Osteocyte (in vitro differentiated cells): Measurements from ENCODE around the gene SPNS1. TPM values are rescaled to one million over a fixed set of nuclear protein-coding genes. Genes with fewer than 3 reads are reported as not detected.

ENCODE experiments used
- DNase-seq: peaks from one replicate; pipeline ENCODE4 v3.0.0; 2021; ENCODE audit warnings: mixed read lengths; ENCODE audit not compliant: unreplicated experiment; ENCODE audit errors: extremely low spot score
- H3K27ac Mint-ChIP-seq: one replicate; pipeline ENCODE4 v1.8.0; 2021; ENCODE audit warnings: mild to moderate bottlenecking, mixed read lengths; ENCODE audit not compliant: unreplicated experiment
- H3K27me3 Mint-ChIP-seq: one replicate; pipeline ENCODE4 v1.8.0; 2021; ENCODE audit warnings: mixed read lengths; ENCODE audit not compliant: unreplicated experiment
- H3K36me3 Mint-ChIP-seq: one replicate; pipeline ENCODE4 v1.8.0; 2021; ENCODE audit warnings: mixed read lengths; ENCODE audit not compliant: unreplicated experiment
- H3K4me1 Mint-ChIP-seq: one replicate; pipeline ENCODE4 v1.8.0; 2021; ENCODE audit warnings: mixed read lengths; ENCODE audit not compliant: unreplicated experiment
- H3K4me3 Mint-ChIP-seq: one replicate; pipeline ENCODE4 v1.8.0; 2021; ENCODE audit warnings: mild to moderate bottlenecking, moderate library complexity, mixed read lengths; ENCODE audit not compliant: unreplicated experiment
- H3K9me3 Mint-ChIP-seq: one replicate; pipeline ENCODE4 v1.8.0; 2021; ENCODE audit warnings: mixed read lengths; ENCODE audit not compliant: unreplicated experiment
- total RNA-seq: library from RNA; stranded (reverse); gene quantifications from 2 replicates; pipeline ENCODE4 v1.2.1, GENCODE V29; 2021
- TF ChIP-seq, protein P1 (sequence below): fragments of 200-600 bp; sonication (generic); IDR thresholded peaks from 2 replicates; pipeline ENCODE4 v1.5.0; 2021; ENCODE audit warnings: antibody characterized with exemption, mild to moderate bottlenecking, moderate library complexity

SPNS1 gene
- total RNA-seq, 1 donor from 2014 or later = 96.6 TPM

DNA sequence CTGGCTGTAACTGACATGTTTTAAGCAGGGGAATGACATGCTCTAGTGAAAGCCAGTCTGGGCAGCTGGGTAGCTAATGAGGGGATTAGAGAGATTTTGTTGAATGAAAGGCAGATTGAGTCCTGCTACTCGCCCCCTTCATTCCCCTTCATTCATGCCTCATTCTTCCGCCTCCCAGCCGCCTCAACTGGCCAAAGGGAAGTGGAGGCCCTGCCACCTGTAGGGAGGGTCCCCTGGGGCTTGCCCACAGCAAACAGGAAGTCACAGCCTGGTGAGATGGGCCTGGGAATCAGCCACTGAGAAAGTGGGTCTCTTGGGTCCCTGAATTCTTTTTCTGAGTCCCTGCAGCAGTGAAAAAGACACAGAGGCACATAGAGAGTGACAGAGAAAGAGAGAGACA lies 43.9 kb upstream of the SPNS1 start:
- Mint-ChIP-seq H3K9me3 (no peaks in the 10 kb centered on the region), H3K4me1 (peaks cover 4% of the 10 kb centered on the region), H3K4me3 (no peak overlapping the region), H3K36me3 (no peaks in the 10 kb centered on the region), H3K27me3 (no peaks in the 10 kb centered on the region), H3K27ac (no peak overlapping the region)
- DNase-seq = no peak
- TF ChIP-seq, protein P1, sequence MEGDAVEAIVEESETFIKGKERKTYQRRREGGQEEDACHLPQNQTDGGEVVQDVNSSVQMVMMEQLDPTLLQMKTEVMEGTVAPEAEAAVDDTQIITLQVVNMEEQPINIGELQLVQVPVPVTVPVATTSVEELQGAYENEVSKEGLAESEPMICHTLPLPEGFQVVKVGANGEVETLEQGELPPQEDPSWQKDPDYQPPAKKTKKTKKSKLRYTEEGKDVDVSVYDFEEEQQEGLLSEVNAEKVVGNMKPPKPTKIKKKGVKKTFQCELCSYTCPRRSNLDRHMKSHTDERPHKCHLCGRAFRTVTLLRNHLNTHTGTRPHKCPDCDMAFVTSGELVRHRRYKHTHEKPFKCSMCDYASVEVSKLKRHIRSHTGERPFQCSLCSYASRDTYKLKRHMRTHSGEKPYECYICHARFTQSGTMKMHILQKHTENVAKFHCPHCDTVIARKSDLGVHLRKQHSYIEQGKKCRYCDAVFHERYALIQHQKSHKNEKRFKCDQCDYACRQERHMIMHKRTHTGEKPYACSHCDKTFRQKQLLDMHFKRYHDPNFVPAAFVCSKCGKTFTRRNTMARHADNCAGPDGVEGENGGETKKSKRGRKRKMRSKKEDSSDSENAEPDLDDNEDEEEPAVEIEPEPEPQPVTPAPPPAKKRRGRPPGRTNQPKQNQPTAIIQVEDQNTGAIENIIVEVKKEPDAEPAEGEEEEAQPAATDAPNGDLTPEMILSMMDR = no peak

DNA sequence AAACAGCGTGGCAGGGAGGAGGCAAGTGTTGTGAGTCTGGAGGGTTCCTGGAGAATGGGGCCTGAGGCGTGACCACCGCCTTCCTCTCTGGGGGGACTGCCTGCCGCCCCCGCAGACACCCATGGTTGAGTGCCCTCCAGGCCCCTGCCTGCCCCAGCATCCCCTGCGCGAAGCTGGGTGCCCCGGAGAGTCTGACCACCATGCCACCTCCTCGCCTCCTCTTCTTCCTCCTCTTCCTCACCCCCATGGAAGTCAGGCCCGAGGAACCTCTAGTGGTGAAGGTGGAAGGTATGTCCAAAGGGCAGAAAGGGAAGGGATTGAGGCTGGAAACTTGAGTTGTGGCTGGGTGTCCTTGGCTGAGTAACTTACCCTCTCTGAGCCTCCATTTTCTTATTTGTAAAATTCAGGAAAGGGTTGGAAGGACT lies 42.8 kb upstream of the SPNS1 start, which contains the start of gene CD19:
Gene CD19, plus strand, starts transcription at position 171 of the 425 bp plus-strand sequence. Its CDS starts 30 bp downstream, at position 201.
- TF ChIP-seq, protein P1 = no peak
- H3K36me3 Mint-ChIP-seq = no peaks in the 10 kb centered on the region
- H3K27ac Mint-ChIP-seq = no peak within 1 kb of the TSS
- no peak within 1 kb of the TSS for H3K4me3 Mint-ChIP-seq
- no peaks in the 10 kb centered on the region for H3K9me3 Mint-ChIP-seq
- no peaks in the 10 kb centered on the region for H3K4me1 Mint-ChIP-seq
- H3K27me3 Mint-ChIP-seq = no peaks in the 10 kb centered on the region
- no peak for DNase-seq

DNA sequence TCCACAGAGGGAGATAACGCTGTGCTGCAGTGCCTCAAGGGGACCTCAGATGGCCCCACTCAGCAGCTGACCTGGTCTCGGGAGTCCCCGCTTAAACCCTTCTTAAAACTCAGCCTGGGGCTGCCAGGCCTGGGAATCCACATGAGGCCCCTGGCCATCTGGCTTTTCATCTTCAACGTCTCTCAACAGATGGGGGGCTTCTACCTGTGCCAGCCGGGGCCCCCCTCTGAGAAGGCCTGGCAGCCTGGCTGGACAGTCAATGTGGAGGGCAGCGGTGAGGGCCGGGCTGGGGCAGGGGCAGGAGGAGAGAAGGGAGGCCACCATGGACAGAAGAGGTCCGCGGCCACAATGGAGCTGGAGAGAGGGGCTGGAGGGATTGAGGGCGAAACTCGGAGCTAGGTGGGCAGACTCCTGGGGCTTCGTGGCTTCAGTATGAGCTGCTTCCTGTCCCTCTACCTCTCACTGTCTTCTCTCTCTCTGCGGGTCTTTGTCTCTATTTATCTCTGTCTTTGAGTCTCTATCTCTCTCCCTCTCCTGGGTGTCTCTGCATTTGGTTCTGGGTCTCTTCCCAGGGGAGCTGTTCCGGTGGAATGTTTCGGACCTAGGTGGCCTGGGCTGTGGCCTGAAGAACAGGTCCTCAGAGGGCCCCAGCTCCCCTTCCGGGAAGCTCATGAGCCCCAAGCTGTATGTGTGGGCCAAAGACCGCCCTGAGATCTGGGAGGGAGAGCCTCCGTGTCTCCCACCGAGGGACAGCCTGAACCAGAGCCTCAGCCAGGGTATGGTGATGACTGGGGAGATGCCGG lies 42.0 kb upstream of the SPNS1 start:
- Mint-ChIP-seq H3K4me3 (no peak overlapping the region), H3K27me3 (no peaks in the 10 kb centered on the region), H3K27ac (no peak overlapping the region), H3K4me1 (no peaks in the 10 kb centered on the region), H3K9me3 (no peaks in the 10 kb centered on the region), H3K36me3 (no peaks in the 10 kb centered on the region)
- no peak for DNase-seq
- TF ChIP-seq, protein P1 = no peak

DNA sequence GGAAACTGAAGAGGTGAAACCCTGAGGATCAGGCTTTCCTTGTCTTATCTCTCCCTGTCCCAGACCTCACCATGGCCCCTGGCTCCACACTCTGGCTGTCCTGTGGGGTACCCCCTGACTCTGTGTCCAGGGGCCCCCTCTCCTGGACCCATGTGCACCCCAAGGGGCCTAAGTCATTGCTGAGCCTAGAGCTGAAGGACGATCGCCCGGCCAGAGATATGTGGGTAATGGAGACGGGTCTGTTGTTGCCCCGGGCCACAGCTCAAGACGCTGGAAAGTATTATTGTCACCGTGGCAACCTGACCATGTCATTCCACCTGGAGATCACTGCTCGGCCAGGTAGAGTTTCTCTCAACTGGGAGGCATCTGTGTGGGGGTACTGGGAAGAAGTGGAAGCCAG lies 41.4 kb upstream of the SPNS1 start:
- no peaks in the 10 kb centered on the region for H3K36me3 Mint-ChIP-seq
- H3K27me3 Mint-ChIP-seq = no peaks in the 10 kb centered on the region
- H3K4me1 Mint-ChIP-seq = no peaks in the 10 kb centered on the region

DNA sequence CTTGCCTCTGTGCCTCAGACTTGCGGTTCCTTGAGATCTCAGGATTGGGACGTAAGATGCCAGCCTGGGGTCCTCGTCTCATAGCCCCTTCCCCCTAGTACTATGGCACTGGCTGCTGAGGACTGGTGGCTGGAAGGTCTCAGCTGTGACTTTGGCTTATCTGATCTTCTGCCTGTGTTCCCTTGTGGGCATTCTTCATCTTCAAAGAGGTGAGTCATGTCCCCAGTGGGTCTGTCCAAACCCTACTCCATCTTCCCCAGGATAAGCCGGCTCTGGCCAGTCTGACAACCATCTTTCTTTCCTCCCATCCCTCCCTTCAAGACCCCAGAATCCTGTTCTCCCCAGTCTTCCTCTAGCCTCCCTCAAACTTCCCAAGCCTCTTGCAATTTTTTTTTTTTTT lies 39.2 kb upstream of the SPNS1 start:
- no peaks in the 10 kb centered on the region for H3K4me1 Mint-ChIP-seq
- no peak overlapping the region for H3K27ac Mint-ChIP-seq
- DNase-seq = no peak
- no peak overlapping the region for H3K4me3 Mint-ChIP-seq
- H3K36me3 Mint-ChIP-seq = no peaks in the 10 kb centered on the region
- H3K9me3 Mint-ChIP-seq = no peaks in the 10 kb centered on the region
- TF ChIP-seq, protein P1 = no peak
- H3K27me3 Mint-ChIP-seq = no peaks in the 10 kb centered on the region

More for the DNA sequence above, 41.4 kb upstream of the SPNS1 start:
- Mint-ChIP-seq H3K27ac (no peak overlapping the region), H3K9me3 (no peaks in the 10 kb centered on the region), H3K4me3 (no peak overlapping the region)
- TF ChIP-seq, protein P1 = no peak
- no peak for DNase-seq
